Astrocyte (in vitro differentiated cells and primary cell): ENCODE results near the gene BBS7.

Experiments
- EZH2 ChIP-seq: IDR thresholded peaks from 2 replicates; pipeline ENCODE4 v1.6.1; 2012; ENCODE audit warnings: mild to moderate bottlenecking, low read length, inconsistent platforms; ENCODE audit not compliant: insufficient read depth
- TF ChIP-seq, protein P1 (sequence below): IDR thresholded peaks from 2 replicates; pipeline ENCODE4 v1.5.1; 2011; ENCODE audit warnings: low read depth, mild to moderate bottlenecking, inconsistent platforms, low read length, moderate library complexity; ENCODE audit not compliant: insufficient read depth

- TF ChIP-seq, protein P1, sequence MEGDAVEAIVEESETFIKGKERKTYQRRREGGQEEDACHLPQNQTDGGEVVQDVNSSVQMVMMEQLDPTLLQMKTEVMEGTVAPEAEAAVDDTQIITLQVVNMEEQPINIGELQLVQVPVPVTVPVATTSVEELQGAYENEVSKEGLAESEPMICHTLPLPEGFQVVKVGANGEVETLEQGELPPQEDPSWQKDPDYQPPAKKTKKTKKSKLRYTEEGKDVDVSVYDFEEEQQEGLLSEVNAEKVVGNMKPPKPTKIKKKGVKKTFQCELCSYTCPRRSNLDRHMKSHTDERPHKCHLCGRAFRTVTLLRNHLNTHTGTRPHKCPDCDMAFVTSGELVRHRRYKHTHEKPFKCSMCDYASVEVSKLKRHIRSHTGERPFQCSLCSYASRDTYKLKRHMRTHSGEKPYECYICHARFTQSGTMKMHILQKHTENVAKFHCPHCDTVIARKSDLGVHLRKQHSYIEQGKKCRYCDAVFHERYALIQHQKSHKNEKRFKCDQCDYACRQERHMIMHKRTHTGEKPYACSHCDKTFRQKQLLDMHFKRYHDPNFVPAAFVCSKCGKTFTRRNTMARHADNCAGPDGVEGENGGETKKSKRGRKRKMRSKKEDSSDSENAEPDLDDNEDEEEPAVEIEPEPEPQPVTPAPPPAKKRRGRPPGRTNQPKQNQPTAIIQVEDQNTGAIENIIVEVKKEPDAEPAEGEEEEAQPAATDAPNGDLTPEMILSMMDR, result no peak
- TF ChIP-seq EZH2, result no peak
Measured at GRCh38 chr4:121792966-121793365, 77.3 kb downstream of the BBS7 start.
